ENCODE data around the gene MAP3K8. TPM values are rescaled to one million over a fixed set of nuclear protein-coding genes. Genes with fewer than 3 reads are reported as not detected.

Gene MAP3K8
- total RNA-seq, 1 donor from 2014 or later: 7.0 TPM

- intact Hi-C loops (cut with micrococcal nuclease): loop anchor here (5.0 kb wide), 1 partner anchor 202 kb away; no protein-coding TSS in a partner anchor
- no peak for TF ChIP-seq CTCF (IDR thresholded peaks at IDR 0.05; ENCODE audit: borderline replicate concordance)
Observed at GRCh38 chr10:30390207-30390606, 43.8 kb upstream of the MAP3K8 start.

GRCh38 chr10:30391266-30391665 is 42.7 kb upstream of the MAP3K8 start:
- intact Hi-C loops (cut with micrococcal nuclease): loop anchor here (5.0 kb wide), 1 partner anchor 201 kb away; no protein-coding TSS in a partner anchor
- no peak for DNase-seq
- no peak for TF ChIP-seq CTCF (IDR thresholded peaks at IDR 0.05; ENCODE audit: borderline replicate concordance)
- H3K9me3 ChIP-seq (replicated peaks): no peaks in the 10 kb centered on the region
- H3K27ac ChIP-seq (replicated peaks): no peak overlapping the region
- H3K36me3 ChIP-seq: no peaks in the 10 kb centered on the region
- peaks cover 6% of the 10 kb centered on the region for H3K27me3 ChIP-seq (ENCODE audit: low read depth)
- H3K4me1 ChIP-seq: peaks cover 6% of the 10 kb centered on the region
- no peak overlapping the region for H3K4me3 ChIP-seq

More at GRCh38 chr10:30390207-30390606, 43.8 kb upstream of the MAP3K8 start:
- DNase-seq: no peak
- Histone ChIP-seq H3K36me3 (no peaks in the 10 kb centered on the region), H3K4me3 (no peak overlapping the region), H3K27ac (replicated peaks) (no peak overlapping the region), H3K4me1 (peaks cover 6% of the 10 kb centered on the region), H3K27me3 (ENCODE audit: low read depth) (peaks cover 6% of the 10 kb centered on the region), H3K9me3 (replicated peaks) (no peaks in the 10 kb centered on the region)

- Histone ChIP-seq H3K4me1 (peaks cover 18% of the 10 kb centered on the region), H3K36me3 (no peaks in the 10 kb centered on the region), H3K4me3 (peak overlapping the region; percentile 33), H3K9me3 (replicated peaks) (no peaks in the 10 kb centered on the region), H3K27ac (replicated peaks) (no peak overlapping the region), H3K27me3 (ENCODE audit: low read depth) (peaks cover 6% of the 10 kb centered on the region)
- peak; percentile 68 for DNase-seq
- intact Hi-C loops (cut with micrococcal nuclease): loop anchor here (5.0 kb wide), 1 partner anchor 200 kb away; no protein-coding TSS in a partner anchor
- peak; percentile 98 for TF ChIP-seq CTCF (IDR thresholded peaks at IDR 0.05; ENCODE audit: borderline replicate concordance)
Observed at GRCh38 chr10:30392564-30392990, 41.4 kb upstream of the MAP3K8 start.

- H3K36me3 ChIP-seq: no peaks in the 10 kb centered on the region
- peaks cover 6% of the 10 kb centered on the region for H3K27me3 ChIP-seq (ENCODE audit: low read depth)
- intact Hi-C loops (cut with micrococcal nuclease): no loop called here
- DNase-seq: no peak
- H3K4me3 ChIP-seq: no peak overlapping the region
- H3K4me1 ChIP-seq: peaks cover 23% of the 10 kb centered on the region
- TF ChIP-seq CTCF (IDR thresholded peaks at IDR 0.05; ENCODE audit: borderline replicate concordance): no peak
- no peak overlapping the region for H3K27ac ChIP-seq (replicated peaks)
- no peaks in the 10 kb centered on the region for H3K9me3 ChIP-seq (replicated peaks)
Observed at GRCh38 chr10:30396293-30396692, 37.7 kb upstream of the MAP3K8 start.

GRCh38 chr10:30396698-30397097 is 37.3 kb upstream of the MAP3K8 start:
- intact Hi-C loops (cut with micrococcal nuclease): no loop called here
- Histone ChIP-seq H3K4me3 (no peak overlapping the region), H3K27ac (replicated peaks) (no peak overlapping the region)

More at GRCh38 chr10:30396698-30397097, 37.3 kb upstream of the MAP3K8 start:
- H3K36me3 ChIP-seq: no peaks in the 10 kb centered on the region
- H3K9me3 ChIP-seq (replicated peaks): no peaks in the 10 kb centered on the region
- no peak for DNase-seq
- peaks cover 6% of the 10 kb centered on the region for H3K27me3 ChIP-seq (ENCODE audit: low read depth)
- no peak for TF ChIP-seq CTCF (IDR thresholded peaks at IDR 0.05; ENCODE audit: borderline replicate concordance)
- H3K4me1 ChIP-seq: peaks cover 23% of the 10 kb centered on the region

All from left ventricle myocardium inferior (tissue), 1 donor.